Brain microvascular endothelial cell (primary cell): ENCODE results near the gene RYK.
A peak's percentile ranks its signal among the peaks of the same experiment; 100 is the strongest.

Experiments
- DNase-seq: peaks from one replicate; pipeline ENCODE4 v3.0.0-alpha.2; 2020
- H3K27ac ChIP-seq: fragments of 250-450 bp; sonication (Bioruptor Pico); 2 replicates; pipeline ENCODE4 v1.5.1; 2020; ENCODE audit warnings: mild to moderate bottlenecking, moderate library complexity
- H3K27me3 ChIP-seq: fragments of 250-450 bp; sonication (Bioruptor Pico); replicated peaks from 2 replicates; pipeline ENCODE4 v1.5.1; 2020; ENCODE audit warnings: mild to moderate bottlenecking
- H3K36me3 ChIP-seq: fragments of 250-450 bp; sonication (Bioruptor Pico); replicated peaks from 2 replicates; pipeline ENCODE4 v1.5.1; 2020; ENCODE audit warnings: mild to moderate bottlenecking
- H3K4me3 ChIP-seq: 2 replicates; pipeline ENCODE4 v1.5.1; 2011; ENCODE audit warnings: low read depth, mild to moderate bottlenecking, control low read depth, low read length, moderate library complexity
- CTCF ChIP-seq: IDR thresholded peaks from 2 replicates; pipeline ENCODE4 v1.5.1; 2011; ENCODE audit warnings: low read depth, mild to moderate bottlenecking, moderate library complexity, low read length, control low read depth, inconsistent platforms; ENCODE audit errors: missing control alignments
- in situ Hi-C: cut with HindIII; loops from 2 replicates; pipeline ENCODE4 v1.10.0; 2017; ENCODE audit warnings: low sequenced_read_pairs, low pct_ligation_motif_present

The RYK gene

GRCh38 chr3:134148534-134148933 is 102.1 kb downstream of the RYK start:
- Histone ChIP-seq H3K27me3 (no peaks in the 10 kb centered on the region), H3K36me3 (peaks cover 3% of the 10 kb centered on the region), H3K4me3 (no peak overlapping the region), H3K27ac (no peak overlapping the region)
- no peak for TF ChIP-seq CTCF
- in situ Hi-C loops: no loop called here
- DNase-seq: no peak

- H3K27ac ChIP-seq: no peak overlapping the region
- no peak for TF ChIP-seq CTCF
- DNase-seq: no peak
- in situ Hi-C loops: no loop called here
- no peaks in the 10 kb centered on the region for H3K27me3 ChIP-seq
- peaks cover 3% of the 10 kb centered on the region for H3K36me3 ChIP-seq
- H3K4me3 ChIP-seq: no peak overlapping the region
These were observed 103.2 kb downstream of the RYK start for GRCh38 chr3:134147411-134147810.

GRCh38 chr3:134146666-134147065 is 104.0 kb downstream of the RYK start:
- no peaks in the 10 kb centered on the region for H3K27me3 ChIP-seq
- no peak overlapping the region for H3K27ac ChIP-seq
- in situ Hi-C loops: no loop called here
- no peak overlapping the region for H3K4me3 ChIP-seq
- TF ChIP-seq CTCF: no peak
- no peak for DNase-seq
- no peaks in the 10 kb centered on the region for H3K36me3 ChIP-seq

GRCh38 chr3:134145183-134145582 is 105.5 kb downstream of the RYK start:
- H3K27ac ChIP-seq: no peak overlapping the region
- no peak for DNase-seq
- H3K36me3 ChIP-seq: no peaks in the 10 kb centered on the region
- in situ Hi-C loops: no loop called here
- H3K27me3 ChIP-seq: no peaks in the 10 kb centered on the region
- TF ChIP-seq CTCF: peak; percentile 27
- no peak overlapping the region for H3K4me3 ChIP-seq

- no peaks in the 10 kb centered on the region for H3K27me3 ChIP-seq
- no peak overlapping the region for H3K4me3 ChIP-seq
- H3K36me3 ChIP-seq: no peaks in the 10 kb centered on the region
- H3K27ac ChIP-seq: no peak overlapping the region
- no peak for TF ChIP-seq CTCF
- in situ Hi-C loops: no loop called here
- no peak for DNase-seq
These were observed 106.0 kb downstream of the RYK start for GRCh38 chr3:134144694-134145093.

GRCh38 chr3:134143828-134144401 is 106.7 kb downstream of the RYK start:
- no peak overlapping the region for H3K27ac ChIP-seq
- DNase-seq: no peak
- no peaks in the 10 kb centered on the region for H3K27me3 ChIP-seq
- no peak overlapping the region for H3K4me3 ChIP-seq
- in situ Hi-C loops: no loop called here
- TF ChIP-seq CTCF: no peak
- no peaks in the 10 kb centered on the region for H3K36me3 ChIP-seq
